Endodermal cell (in vitro differentiated cells): ENCODE measurements around the gene SLC5A8. TPM values are rescaled to one million over a fixed set of nuclear protein-coding genes. Genes with fewer than 3 reads are reported as not detected.
A peak's percentile ranks its signal among the peaks of the same experiment; 100 is the strongest.

Source experiments
- DNase-seq: peaks from one replicate; pipeline ENCODE4 v3.0.0-alpha.2; 2017
- H3K27ac ChIP-seq: 2 replicates; pipeline ENCODE4 v1.5.1; 2013; ENCODE audit warnings: mild to moderate bottlenecking, low read depth, low read length, moderate library complexity
- H3K27me3 ChIP-seq: 2 replicates; pipeline ENCODE4 v1.6.1; 2013; ENCODE audit warnings: mild to moderate bottlenecking, low read length, moderate library complexity; ENCODE audit not compliant: insufficient read depth, control insufficient read depth, poor library complexity, severe bottlenecking
- H3K36me3 ChIP-seq: 2 replicates; pipeline ENCODE4 v1.7.0; 2013; ENCODE audit warnings: mild to moderate bottlenecking, low read length, moderate library complexity; ENCODE audit not compliant: control insufficient read depth, insufficient read depth
- H3K4me1 ChIP-seq: one replicate; pipeline ENCODE4 v1.7.0; 2013; ENCODE audit warnings: low read length; ENCODE audit not compliant: control insufficient read depth, insufficient read depth
- H3K4me3 ChIP-seq: 2 replicates; pipeline ENCODE4 v1.5.1; 2013; ENCODE audit warnings: mild to moderate bottlenecking, low read length, moderate library complexity
- H3K9ac ChIP-seq: 2 replicates; pipeline ENCODE4 v1.6.1; 2013; ENCODE audit warnings: mild to moderate bottlenecking, low read length, moderate library complexity; ENCODE audit not compliant: poor library complexity, severe bottlenecking; ENCODE audit errors: extremely low read depth
- H3K9me3 ChIP-seq: 2 replicates; pipeline ENCODE4 v1.6.1; 2013; ENCODE audit warnings: mild to moderate bottlenecking, low read length, moderate library complexity; ENCODE audit not compliant: control insufficient read depth
- H3K27ac Mint-ChIP-seq: 2 replicates; pipeline ENCODE4 v1.8.0; 2020; ENCODE audit warnings: mixed read lengths
- H3K27me3 Mint-ChIP-seq: 2 replicates; pipeline ENCODE4 v1.8.0; 2021; ENCODE audit warnings: mild to moderate bottlenecking, mixed read lengths; ENCODE audit not compliant: insufficient read depth
- H3K36me3 Mint-ChIP-seq: 2 replicates; pipeline ENCODE4 v1.8.0; 2020; ENCODE audit warnings: low read depth, mixed read lengths
- H3K4me1 Mint-ChIP-seq: 2 replicates; pipeline ENCODE4 v1.8.0; 2020; ENCODE audit warnings: mixed read lengths
- H3K4me3 Mint-ChIP-seq: 2 replicates; pipeline ENCODE4 v1.8.0; 2020; ENCODE audit warnings: mild to moderate bottlenecking, moderate library complexity, mixed read lengths
- H3K9me3 Mint-ChIP-seq: 2 replicates; pipeline ENCODE4 v1.8.0; 2020; ENCODE audit warnings: mild to moderate bottlenecking, mixed read lengths
- CTCF ChIP-seq: fragments of 200-600 bp; sonication (generic); conservative IDR thresholded peaks from 2 replicates; pipeline ENCODE4 v1.5.0; 2021; ENCODE audit warnings: antibody characterized with exemption, mild to moderate bottlenecking
- WGBS, 2 experiments: methylation state at CpG; one replicate each; pipeline versions ENCODE4 v1.1.5 to v1.1.7; 2013; ENCODE audit warnings: missing lambda C conversion rate in 2 of 2, mixed read lengths in 1 of 2; ENCODE audit not compliant: insufficient coverage in 1 of 2, insufficient read length in 1 of 2; 5-methylcytosine and 5-hydroxymethylcytosine counted together
- total RNA-seq, 2 donors: library from RNA; stranded (reverse); fragmentation: NEBNext Ultra II Directional in 1 of 2; extraction: Animal tissue kit (Norgen Biotek cat#: 25700) in 1 of 2; gene quantifications; 2 replicates in 1 of 2; 3 replicates in 1 of 2; pipeline ENCODE4 v1.2.1, GENCODE V29; 2021

SLC5A8 gene
- total RNA-seq, 2 donors from 2014 or later = not detected

GRCh38 chr12:101230547-101230946, 20.5 kb upstream of the SLC5A8 start:
- no peak overlapping the region for H3K4me3 Mint-ChIP-seq
- H3K9ac ChIP-seq = no peak overlapping the region
- H3K36me3 Mint-ChIP-seq = no peaks in the 10 kb centered on the region
- no peak overlapping the region for H3K27ac Mint-ChIP-seq
- no peak for TF ChIP-seq CTCF
- H3K9me3 Mint-ChIP-seq = no peaks in the 10 kb centered on the region
- no peak overlapping the region for H3K4me3 ChIP-seq
- no peaks in the 10 kb centered on the region for H3K4me1 ChIP-seq
- H3K27ac ChIP-seq = no peak overlapping the region
- H3K27me3 Mint-ChIP-seq = peaks cover 13% of the 10 kb centered on the region
- H3K27me3 ChIP-seq = no peaks in the 10 kb centered on the region
- no peaks in the 10 kb centered on the region for H3K9me3 ChIP-seq
- peaks cover 5% of the 10 kb centered on the region for H3K4me1 Mint-ChIP-seq
- H3K36me3 ChIP-seq = no peaks in the 10 kb centered on the region
- WGBS, 2 experiments = 93 to 100% methylated on average over 3 to 5 of the region's 5 CpGs
- DNase-seq = no peak

GRCh38 chr12:101229841-101230241, 19.8 kb upstream of the SLC5A8 start:
- WGBS, 2 experiments = 92 to 96% methylated on average over 7 of the region's 7 CpGs
- no peak overlapping the region for H3K4me3 Mint-ChIP-seq

DNA sequence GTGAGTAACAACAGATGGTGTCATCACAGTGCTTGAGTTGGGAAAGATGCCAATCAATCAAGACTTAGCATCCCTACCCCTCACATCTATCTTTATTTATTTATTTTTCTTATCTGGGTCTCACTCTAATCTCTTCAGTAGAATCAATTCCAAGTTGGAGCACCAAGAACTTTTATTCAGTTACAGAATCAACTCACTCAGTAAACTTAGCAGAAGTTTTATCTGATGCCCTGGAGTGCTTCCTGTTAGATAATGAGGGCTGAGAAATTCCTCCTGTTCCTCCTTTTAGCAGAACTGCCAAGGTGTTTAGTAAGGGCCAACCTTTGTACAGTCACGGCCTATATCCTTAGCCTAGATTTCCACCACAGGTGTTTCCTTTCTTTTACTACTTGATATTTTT, 11.3 kb upstream of the SLC5A8 start:
- Histone ChIP-seq H3K4me3 (peak overlapping the region; percentile 9), H3K9ac (no peak overlapping the region), H3K4me1 (peaks cover 5% of the 10 kb centered on the region), H3K27me3 (peaks cover 22% of the 10 kb centered on the region), H3K36me3 (no peaks in the 10 kb centered on the region), H3K9me3 (peaks cover 21% of the 10 kb centered on the region), H3K27ac (no peak overlapping the region)
- Mint-ChIP-seq H3K4me1 (peaks cover 23% of the 10 kb centered on the region), H3K4me3 (no peak overlapping the region), H3K9me3 (peaks cover 15% of the 10 kb centered on the region), H3K36me3 (peaks cover 2% of the 10 kb centered on the region), H3K27me3 (peaks cover 43% of the 10 kb centered on the region), H3K27ac (no peak overlapping the region)
- DNase-seq = no peak
- TF ChIP-seq CTCF = no peak
- 50 to 56% methylated on average over 1 of the region's 1 CpG for WGBS, 2 experiments

More at GRCh38 chr12:101229841-101230241, 19.8 kb upstream of the SLC5A8 start:
- Mint-ChIP-seq H3K9me3 (no peaks in the 10 kb centered on the region), H3K27ac (no peak overlapping the region), H3K4me1 (peaks cover 5% of the 10 kb centered on the region), H3K36me3 (no peaks in the 10 kb centered on the region), H3K27me3 (peaks cover 17% of the 10 kb centered on the region)
- no peaks in the 10 kb centered on the region for H3K9me3 ChIP-seq
- H3K9ac ChIP-seq = no peak overlapping the region
- DNase-seq = no peak
- no peaks in the 10 kb centered on the region for H3K27me3 ChIP-seq
- no peaks in the 10 kb centered on the region for H3K4me1 ChIP-seq
- H3K4me3 ChIP-seq = no peak overlapping the region
- TF ChIP-seq CTCF = no peak
- no peaks in the 10 kb centered on the region for H3K36me3 ChIP-seq
- no peak overlapping the region for H3K27ac ChIP-seq
